Upper lobe of right lung (tissue), 1 donor: Measurements from ENCODE around the gene GPR176. TPM values are rescaled to one million over a fixed set of nuclear protein-coding genes. Genes with fewer than 3 reads are reported as not detected.

Experiments
- ATAC-seq: fragments of 200-7000 bp; cut with Tn5 transposase; one replicate; pipeline ENCODE4 v1.9.1; 2020; ENCODE audit warnings: mild to moderate bottlenecking, moderate library complexity
- DNase-seq: peaks from one replicate; pipeline ENCODE4 v3.0.0-alpha.2; 2020
- H3K27ac ChIP-seq: fragments of 200-600 bp; one replicate; pipeline ENCODE4 v1.8.0; 2022
- H3K27me3 ChIP-seq: fragments of 200-600 bp; one replicate; pipeline ENCODE4 v1.8.0; 2022; ENCODE audit warnings: mild to moderate bottlenecking
- H3K36me3 ChIP-seq: fragments of 200-600 bp; one replicate; pipeline ENCODE4 v1.8.0; 2022
- H3K4me1 ChIP-seq: fragments of 200-600 bp; one replicate; pipeline ENCODE4 v1.8.0; 2022
- H3K4me3 ChIP-seq: fragments of 200-600 bp; one replicate; pipeline ENCODE4 v1.8.0; 2022; ENCODE audit warnings: mild to moderate bottlenecking
- H3K9me3 ChIP-seq: fragments of 200-600 bp; one replicate; pipeline ENCODE4 v1.8.0; 2022
- CTCF ChIP-seq: fragments of 200-600 bp; IDR thresholded peaks from one replicate; pipeline ENCODE4 v1.8.0; 2022; ENCODE audit warnings: antibody characterized with exemption
- intact Hi-C: fragments of 100-400 bp; cut with DNase I; formaldehyde crosslinking; loops from one replicate; pipeline ENCODE4 v1.11.0; 2022
- total RNA-seq: library from RNA; stranded (reverse); fragmentation: NEBNext Ultra II Directional; extraction: Animal tissue kit (Norgen Biotek cat#: 25700); gene quantifications from one replicate; pipeline ENCODE4 v1.2.1, GENCODE V29; 2021
- donor health status: DM: no; HTN: yes; CAD: no; lungs with severe emphysema.

The GPR176 gene
- total RNA-seq, 1 donor from 2014 or later: 4.6 TPM

- Histone ChIP-seq H3K27me3 (no peaks in the 10 kb centered on the region), H3K36me3 (no peaks in the 10 kb centered on the region), H3K9me3 (no peaks in the 10 kb centered on the region), H3K27ac (no peak overlapping the region), H3K4me1 (no peaks in the 10 kb centered on the region), H3K4me3 (no peak overlapping the region)
- DNase-seq: no peak
- intact Hi-C loops: no loop called here
- TF ChIP-seq CTCF: no peak
- no peak for ATAC-seq
These were observed 127.2 kb downstream of the GPR176 start for GRCh38 chr15:39792844-39793335.

- ATAC-seq (no peak), DNase-seq (no peak)
- H3K4me1 ChIP-seq: no peaks in the 10 kb centered on the region
- no peak for TF ChIP-seq CTCF
- H3K9me3 ChIP-seq: no peaks in the 10 kb centered on the region
- H3K36me3 ChIP-seq: no peaks in the 10 kb centered on the region
- intact Hi-C loops: no loop called here
- H3K4me3 ChIP-seq: no peak overlapping the region
- no peaks in the 10 kb centered on the region for H3K27me3 ChIP-seq
- no peak overlapping the region for H3K27ac ChIP-seq
These were observed 127.8 kb downstream of the GPR176 start for GRCh38 chr15:39792025-39792843.

GRCh38 chr15:39789736-39790135 is 130.3 kb downstream of the GPR176 start:
- peaks cover 3% of the 10 kb centered on the region for H3K4me1 ChIP-seq
- no peaks in the 10 kb centered on the region for H3K36me3 ChIP-seq
- intact Hi-C loops: no loop called here
- no peak overlapping the region for H3K27ac ChIP-seq
- no peaks in the 10 kb centered on the region for H3K9me3 ChIP-seq
- DNase-seq (no peak), ATAC-seq (no peak)
- no peak for TF ChIP-seq CTCF
- H3K27me3 ChIP-seq: no peaks in the 10 kb centered on the region
- no peak overlapping the region for H3K4me3 ChIP-seq

GRCh38 chr15:39788800-39789565 is 131.1 kb downstream of the GPR176 start:
- Histone ChIP-seq H3K36me3 (no peaks in the 10 kb centered on the region), H3K4me3 (no peak overlapping the region), H3K9me3 (no peaks in the 10 kb centered on the region), H3K27ac (no peak overlapping the region), H3K27me3 (no peaks in the 10 kb centered on the region), H3K4me1 (peaks cover 7% of the 10 kb centered on the region)
- intact Hi-C loops: no loop called here
- ATAC-seq: no peak
- no peak for TF ChIP-seq CTCF
- no peak for DNase-seq

- no peak for TF ChIP-seq CTCF
- Histone ChIP-seq H3K4me1 (peaks cover 16% of the 10 kb centered on the region), H3K4me3 (no peak overlapping the region), H3K27me3 (no peaks in the 10 kb centered on the region), H3K27ac (no peak overlapping the region), H3K9me3 (no peaks in the 10 kb centered on the region), H3K36me3 (no peaks in the 10 kb centered on the region)
- no peak for DNase-seq
- intact Hi-C loops: no loop called here
- ATAC-seq: no peak
These were observed 132.0 kb downstream of the GPR176 start for GRCh38 chr15:39788108-39788507.
